B cell (primary cell): ENCODE data around the gene TESK2. TPM values are rescaled to one million over a fixed set of nuclear protein-coding genes. Genes with fewer than 3 reads are reported as not detected.

Experiments used
- ATAC-seq: fragments of 200-7000 bp; cut with Tn5 transposase; one replicate; pipeline ENCODE4 v1.10.0; 2021; ENCODE audit warnings: low read depth, mild to moderate bottlenecking, moderate number of reproducible peaks, moderate library complexity
- CTCF ChIA-PET: fragments of 350-600 bp; sonication (Branson Sonifier 250); formaldehyde crosslinking; loops from one replicate; lab custom pipeline; 2021; ENCODE audit warnings: antibody characterized with exemption, inconsistent platforms; lab: Charles Lee
- POLR2A ChIA-PET: fragments of 350-600 bp; sonication (Branson Sonifier 250); formaldehyde crosslinking; loops from one replicate; lab custom pipeline; 2021; ENCODE audit warnings: antibody characterized with exemption; lab: Charles Lee
- DNase-seq: peaks from one replicate; pipeline ENCODE4 v3.0.0; 2013
- H2AFZ ChIP-seq: 2 replicates; pipeline ENCODE4 v1.6.1; 2012; ENCODE audit warnings: mild to moderate bottlenecking, low read depth, low read length; ENCODE audit not compliant: insufficient read depth, poor library complexity, severe bottlenecking
- H3K27ac ChIP-seq, 2 donors: 1 replicate in 1 of 2; 2 replicates in 1 of 2; pipeline ENCODE4 v1.5.1; 2012 to 2013; ENCODE audit warnings: low read length in 2 of 2, mild to moderate bottlenecking in 2 of 2, moderate library complexity in 1 of 2
- H3K27me3 ChIP-seq, 4 experiments: fragments of 200-600 bp in 1 of 4; sonication (generic) in 1 of 4; replicated peaks in 1 of 4; 1 replicate in 2 of 4; 2 replicates in 2 of 4; pipeline versions ENCODE4 v1.6.1 to v1.7.0; 2013 to 2016; ENCODE audit warnings: low read length in 3 of 4, mild to moderate bottlenecking in 2 of 4, mixed read lengths in 1 of 4, moderate library complexity in 1 of 4; ENCODE audit not compliant: insufficient read depth in 4 of 4, control insufficient read depth in 3 of 4; ENCODE audit errors: control extremely low read depth in 1 of 4
- H3K36me3 ChIP-seq, 2 experiments: replicated peaks in 1 of 2; 1 replicate in 1 of 2; 2 replicates in 1 of 2; pipeline versions ENCODE4 v1.6.1 to v1.7.1; 2013; ENCODE audit warnings: low read length in 1 of 2; ENCODE audit not compliant: insufficient read depth in 2 of 2, control insufficient read depth in 1 of 2; ENCODE audit errors: control extremely low read depth in 1 of 2, extremely low read depth in 1 of 2
- H3K4me1 ChIP-seq, 2 donors: fragments of 200-600 bp in 1 of 2; sonication (generic) in 1 of 2; 1 replicate in 1 of 2; 2 replicates in 1 of 2; pipeline versions ENCODE4 v1.5.1 to v1.6.1; 2013 to 2017; ENCODE audit warnings: low read length in 2 of 2; ENCODE audit not compliant: control insufficient read depth in 2 of 2, insufficient read depth in 2 of 2
- H3K4me2 ChIP-seq: replicated peaks from 2 replicates; pipeline ENCODE3; 2012; ENCODE audit warnings: mild to moderate bottlenecking, low read depth, low read length; ENCODE audit not compliant: poor library complexity, severe bottlenecking
- H3K4me3 ChIP-seq, 5 experiments: fragments of 200-600 bp in 1 of 5; sonication (generic) in 1 of 5; 1 replicate in 3 of 5; 2 replicates in 2 of 5; pipeline versions ENCODE4 v1.5.1 to v1.7.0; 2011 to 2016; ENCODE audit warnings: low read length in 4 of 5, mild to moderate bottlenecking in 4 of 5, low read depth in 2 of 5, control low read depth in 1 of 5, moderate library complexity in 1 of 5; ENCODE audit not compliant: insufficient read depth in 1 of 5; ENCODE audit errors: control extremely low read depth in 1 of 5, extremely low read depth in 1 of 5
- H3K79me2 ChIP-seq: fragments of 200-600 bp; sonication (generic); one replicate; pipeline ENCODE4 v1.6.0; 2016; ENCODE audit warnings: low read length; ENCODE audit not compliant: control insufficient read depth, insufficient read depth
- H3K9ac ChIP-seq: fragments of 200-600 bp; sonication (generic); 2 replicates; pipeline ENCODE4 v1.6.1; 2017; ENCODE audit warnings: mild to moderate bottlenecking, low read length, moderate library complexity
- H3K9me3 ChIP-seq, 3 donors: one replicate each; pipeline versions ENCODE4 v1.6.1 to v1.7.1; 2013; ENCODE audit warnings: low read length in 2 of 3; ENCODE audit not compliant: control insufficient read depth in 2 of 3, insufficient read depth in 1 of 3; ENCODE audit errors: control extremely low read depth in 1 of 3
- H4K20me1 ChIP-seq: 2 replicates; pipeline ENCODE4 v1.6.0; 2012; ENCODE audit warnings: mild to moderate bottlenecking, low read length; ENCODE audit not compliant: insufficient read depth, control insufficient read depth, poor library complexity, severe bottlenecking
- H3K27ac Mint-ChIP-seq: one replicate; pipeline ENCODE4 v1.8.0; 2021; ENCODE audit warnings: mixed read lengths
- H3K27me3 Mint-ChIP-seq: one replicate; pipeline ENCODE4 v1.8.0; 2021; ENCODE audit warnings: mixed read lengths
- H3K4me1 Mint-ChIP-seq: one replicate; pipeline ENCODE4 v1.8.0; 2021; ENCODE audit warnings: mixed read lengths
- H3K4me3 Mint-ChIP-seq: one replicate; pipeline ENCODE4 v1.8.0; 2021; ENCODE audit warnings: mixed read lengths
- H3K9me3 Mint-ChIP-seq: one replicate; pipeline ENCODE4 v1.8.0; 2022; ENCODE audit warnings: mixed read lengths; ENCODE audit not compliant: insufficient read depth
- CTCF ChIP-seq: fragments of 200-600 bp; IDR thresholded peaks from one replicate; pipeline ENCODE4 v1.8.0; 2022; ENCODE audit warnings: antibody characterized with exemption, mild to moderate bottlenecking
- EZH2 ChIP-seq: IDR thresholded peaks from 2 replicates; pipeline ENCODE4 v1.6.1; 2012; ENCODE audit warnings: borderline replicate concordance, low read depth, mild to moderate bottlenecking, moderate library complexity, low read length; ENCODE audit not compliant: insufficient read depth, poor library complexity, severe bottlenecking
- WGBS: methylation state at CpG from one replicate; pipeline ENCODE4 v1.1.5; 2013; ENCODE audit warnings: missing lambda C conversion rate; ENCODE audit not compliant: insufficient coverage; 5-methylcytosine and 5-hydroxymethylcytosine counted together
- intact Hi-C: fragments of 100-400 bp; cut with micrococcal nuclease; formaldehyde crosslinking; loops from one replicate; pipeline ENCODE4 v1.10.0; 2022
- polyA plus RNA-seq: library from polyadenylated mRNA; depleted of rRNA; stranded (reverse); fragments of >200 nt; gene quantifications from 2 replicates; pipeline ENCODE4 v1.2.3, GENCODE V29; 2012
- total RNA-seq, 2 donors: library from RNA; stranded (reverse); fragments of 120-200 nt in 1 of 2; gene quantifications; 1 replicate in 1 of 2; 2 replicates in 1 of 2; pipeline versions ENCODE4 v1.2.3 to v1.2.4, GENCODE V29; 2013 to 2022

TESK2 gene
- total and polyA plus RNA-seq, 2 donors (not counting 1 experiment from before 2014, with no cell fraction given): 21.7 to 27.0 TPM

GRCh38 chr1:45512641-45513054 lies 21.7 kb upstream of the TESK2 start:
- no peak overlapping the region for H3K4me3 Mint-ChIP-seq
- Histone ChIP-seq H3K4me1 (no peaks in the 10 kb centered on the region), H3K4me2 (no peak overlapping the region), H3K36me3 (peaks cover 7 to 90% of the 10 kb centered on the region in 2 experiments), H3K9me3 (no peaks in the 10 kb centered on the region), H4K20me1 (peaks cover 6% of the 10 kb centered on the region), H3K27me3 (no peaks in the 10 kb centered on the region), H3K9ac (no peak overlapping the region), H3K79me2 (peaks cover 4% of the 10 kb centered on the region), H3K4me3 (no peak overlapping the region), H2AFZ (no peak overlapping the region), H3K27ac (no peak overlapping the region)
- TF ChIP-seq EZH2 (no peak), CTCF (peak; percentile 89)
- WGBS: no CpG with 5 or more reads among the region's 1 CpG
- DNase-seq (peak; percentile 76), ATAC-seq (peak; percentile 66)
- no peaks in the 10 kb centered on the region for H3K27me3 Mint-ChIP-seq
- peak overlapping the region; percentile 76 for H3K27ac Mint-ChIP-seq
- intact Hi-C loops: loop anchor here (1.0 kb wide), 2 partner anchors 9 to 58 kb away; partner anchors contain the start of gene PRDX1
- CTCF ChIA-PET: interaction anchor here (0.9 to 8.7 kb wide), 32 partner anchors 8 to 500 kb away, joined by 3 to 351 read pairs (median 6); partner anchors contain the start of genes AKR1A1, CCDC163, GPBP1L1 and MMACHC
- no peaks in the 10 kb centered on the region for H3K9me3 Mint-ChIP-seq
- POLR2A ChIA-PET: interaction anchor here (0.6 to 1.2 kb wide), 6 partner anchors 9 to 501 kb away, joined by 3 to 13 read pairs (median 4); partner anchors contain the start of genes HECTD3, PRDX1 and UROD
- H3K4me1 Mint-ChIP-seq: peaks cover 8% of the 10 kb centered on the region

GRCh38 chr1:45510972-45511527 lies 20.1 kb upstream of the TESK2 start:
- Mint-ChIP-seq H3K9me3 (no peaks in the 10 kb centered on the region), H3K4me1 (peaks cover 5% of the 10 kb centered on the region), H3K4me3 (no peak overlapping the region), H3K27me3 (no peaks in the 10 kb centered on the region), H3K27ac (no peak overlapping the region)
- Histone ChIP-seq H3K36me3 (peaks cover 6 to 82% of the 10 kb centered on the region in 2 experiments), H2AFZ (no peak overlapping the region), H3K27ac (no peak overlapping the region), H3K9ac (no peak overlapping the region), H3K4me1 (no peaks in the 10 kb centered on the region), H3K27me3 (no peaks in the 10 kb centered on the region), H3K9me3 (no peaks in the 10 kb centered on the region), H4K20me1 (peaks cover 6% of the 10 kb centered on the region), H3K79me2 (peaks cover 4% of the 10 kb centered on the region), H3K4me3 (no peak overlapping the region), H3K4me2 (no peak overlapping the region)
- no peak for ATAC-seq
- TF ChIP-seq EZH2 (no peak), CTCF (no peak)
- POLR2A ChIA-PET: interaction anchor here (0.6 kb wide), 1 partner anchor 33 kb away, joined by 6 read pairs; no protein-coding TSS in a partner anchor
- CTCF ChIA-PET: interaction anchor here (1.0 to 8.7 kb wide), 15 partner anchors 8 to 151 kb away, joined by 3 to 351 read pairs (median 11); partner anchors contain the start of genes AKR1A1, CCDC163, MMACHC and NASP
- 95% methylated on average over 2 of the region's 4 CpGs for WGBS
- intact Hi-C loops: no loop called here
- no peak for DNase-seq
